SK-N-SH (cell line): ENCODE measurements around the gene THADA. TPM values are rescaled to one million over a fixed set of nuclear protein-coding genes. Genes with fewer than 3 reads are reported as not detected.
A peak's percentile ranks its signal among the peaks of the same experiment; 100 is the strongest.

ENCODE experiments used
- CTCF ChIA-PET: fragments of 300-600, 350-600 bp; formaldehyde crosslinking; extraction: SDS; loops from one replicate; lab custom pipeline; 2021; lab: Yijun Ruan, JAX
- POLR2A ChIA-PET: fragments of 350-600 bp; sonication (Branson Sonifier 250); formaldehyde crosslinking; extraction: SDS; loops from one replicate; lab custom pipeline; 2020; ENCODE audit warnings: antibody characterized with exemption, inconsistent platforms; lab: Yijun Ruan, JAX
- DNase-seq: peaks from one replicate; pipeline ENCODE4 v3.0.0; 2012
- H2AFZ ChIP-seq: fragments of 200-600 bp; sonication (generic); 2 replicates; pipeline ENCODE4 v1.8.1; 2016; ENCODE audit warnings: antibody characterized with exemption, mild to moderate bottlenecking, low read depth
- H3F3A ChIP-seq: fragments of 200-600 bp; sonication (generic); replicated peaks from 2 replicates; pipeline ENCODE3; 2016; ENCODE audit warnings: antibody characterized with exemption, mild to moderate bottlenecking; ENCODE audit not compliant: insufficient read depth
- H3K27ac ChIP-seq, 2 experiments: fragments of 200-500 bp in 1 of 2; fragments of 200-600 bp in 1 of 2; sonication (Bioruptor generic) in 1 of 2; sonication (generic), shearing (Covaris generic) in 1 of 2; 2 replicates each; pipeline versions ENCODE4 v1.5.1 to v1.6.1; 2014 to 2016; ENCODE audit warnings: low read depth in 2 of 2, inconsistent platforms in 1 of 2, low read length in 1 of 2, mild to moderate bottlenecking in 1 of 2, mixed read lengths in 1 of 2
- H3K27me3 ChIP-seq: fragments of 200-600 bp; sonication (generic), shearing (Covaris generic); 2 replicates; pipeline ENCODE4 v1.6.1; 2016; ENCODE audit warnings: mixed run types; ENCODE audit not compliant: insufficient read depth
- H3K36me3 ChIP-seq, 2 experiments: fragments of 200-500 bp in 1 of 2; fragments of 200-600 bp in 1 of 2; sonication (Bioruptor generic) in 1 of 2; sonication (generic) in 1 of 2; replicated peaks in 1 of 2; 2 replicates each; pipeline versions ENCODE3 to v1.5.1; 2014 to 2016; ENCODE audit warnings: low read length in 1 of 2, mild to moderate bottlenecking in 1 of 2; ENCODE audit not compliant: insufficient read depth in 2 of 2, control insufficient read depth in 1 of 2
- H3K4me1 ChIP-seq, 2 experiments: fragments of 200-500 bp in 1 of 2; fragments of 200-600 bp in 1 of 2; sonication (Bioruptor generic) in 1 of 2; sonication (generic), shearing (Covaris generic) in 1 of 2; 2 replicates each; pipeline versions ENCODE4 v1.5.1 to v1.6.1; 2014 to 2016; ENCODE audit warnings: low read depth in 1 of 2, low read length in 1 of 2, mixed run types in 1 of 2; ENCODE audit not compliant: insufficient read depth in 2 of 2, control insufficient read depth in 1 of 2
- H3K4me2 ChIP-seq: fragments of 200-600 bp; sonication (generic), shearing (Covaris generic); 2 replicates; pipeline ENCODE4 v1.6.1; 2017; ENCODE audit warnings: mixed run types
- H3K4me3 ChIP-seq, 2 experiments: fragments of 200-500 bp in 1 of 2; fragments of 200-600 bp in 1 of 2; sonication (Bioruptor generic) in 1 of 2; sonication (generic), shearing (Covaris generic) in 1 of 2; 2 replicates each; pipeline versions ENCODE4 v1.5.1 to v1.8.1; 2014 to 2016; ENCODE audit warnings: low read depth in 2 of 2, inconsistent platforms in 1 of 2, low read length in 1 of 2, mild to moderate bottlenecking in 1 of 2, mixed read lengths in 1 of 2, moderate library complexity in 1 of 2
- H3K79me2 ChIP-seq: fragments of 200-600 bp; sonication (generic); 2 replicates; pipeline ENCODE4 v1.8.1; 2017; ENCODE audit warnings: mild to moderate bottlenecking; ENCODE audit not compliant: insufficient read depth
- H3K9ac ChIP-seq: fragments of 200-600 bp; sonication (generic); 2 replicates; pipeline ENCODE4 v1.6.1; 2017; ENCODE audit warnings: mixed run types
- H3K9me2 ChIP-seq: fragments of 200-600 bp; sonication (generic); 2 replicates; pipeline ENCODE4 v1.6.1; 2017; ENCODE audit warnings: mixed run types
- H3K9me3 ChIP-seq: fragments of 200-600 bp; sonication (generic); 2 replicates; pipeline ENCODE4 v1.6.1; 2017; ENCODE audit warnings: mixed run types, mild to moderate bottlenecking, moderate library complexity
- H4K20me1 ChIP-seq: fragments of 200-600 bp; sonication (generic); 2 replicates; pipeline ENCODE4 v1.6.1; 2017; ENCODE audit warnings: mild to moderate bottlenecking, mixed run types; ENCODE audit not compliant: insufficient read depth
- CHD2 ChIP-seq: fragments of 150-350 bp; IDR thresholded peaks from 2 replicates; pipeline ENCODE4 v1.6.1; 2018; ENCODE audit warnings: low read length; ENCODE audit not compliant: partially characterized antibody
- EP300 ChIP-seq, 2 experiments: IDR thresholded peaks; 2 replicates each; pipeline versions ENCODE4 v1.4.0 to v1.6.1; 2012; ENCODE audit warnings: borderline replicate concordance in 1 of 2, low read depth in 1 of 2, low read length in 1 of 2
- FOSL2 ChIP-seq: IDR thresholded peaks from 2 replicates; pipeline ENCODE4 v1.4.0; 2012; ENCODE audit warnings: low read depth, mild to moderate bottlenecking, moderate library complexity, borderline replicate concordance
- FOXJ3 ChIP-seq: sonication (generic); formaldehyde crosslinking; IDR thresholded peaks from 2 replicates; pipeline ENCODE4 v1.5.1; 2020; ENCODE audit warnings: mild to moderate bottlenecking, missing genetic modification reagents
- IRF3 ChIP-seq: fragments of 150-350 bp; IDR thresholded peaks from 2 replicates; pipeline ENCODE4 v1.6.1; 2016; ENCODE audit warnings: mild to moderate bottlenecking, low read depth, low read length
- MAX ChIP-seq: IDR thresholded peaks from 2 replicates; pipeline ENCODE4 v1.4.0; 2012; ENCODE audit warnings: low read depth
- NRF1 ChIP-seq: IDR thresholded peaks from 2 replicates; pipeline ENCODE4 v1.6.1; 2012; ENCODE audit warnings: low read depth, mild to moderate bottlenecking, low read length
- POLR2AphosphoS5 ChIP-seq: IDR thresholded peaks from 2 replicates; pipeline ENCODE4 v1.6.1; 2012; ENCODE audit warnings: low read depth, low read length
- RCOR1 ChIP-seq: fragments of 150-350 bp; IDR thresholded peaks from 2 replicates; pipeline ENCODE4 v1.6.1; 2017; ENCODE audit warnings: antibody characterized with exemption, low read length
- RFX5 ChIP-seq: IDR thresholded peaks from 2 replicates; pipeline ENCODE4 v1.6.1; 2012; ENCODE audit warnings: mild to moderate bottlenecking, improper control_type of control experiment, low read length
- SMC3 ChIP-seq: IDR thresholded peaks from 2 replicates; pipeline ENCODE4 v1.6.1; 2012; ENCODE audit warnings: low read depth, low read length, improper control_type of control experiment
- TAF1 ChIP-seq: IDR thresholded peaks from 2 replicates; pipeline ENCODE4 v1.6.1; 2012; ENCODE audit warnings: low read depth, mild to moderate bottlenecking, low read length, moderate library complexity, borderline replicate concordance
- TEAD4 ChIP-seq: IDR thresholded peaks from 2 replicates; pipeline ENCODE4 v1.4.0; 2012; ENCODE audit warnings: mild to moderate bottlenecking, borderline replicate concordance; ENCODE audit not compliant: insufficient read depth
- YY1 ChIP-seq: IDR thresholded peaks from 2 replicates; pipeline ENCODE4 v1.4.0; 2012; ENCODE audit warnings: low read depth, mild to moderate bottlenecking
- WGBS: methylation state at CpG from one replicate; pipeline ENCODE4 v1.1.6; 2017; ENCODE audit warnings: low lambda C conversion rate; 5-methylcytosine and 5-hydroxymethylcytosine counted together
- polyA plus RNA-seq, 3 experiments: library from polyadenylated mRNA; depleted of rRNA; stranded (reverse); fragments of >200 nt; gene quantifications; 2 replicates each; pipeline ENCODE4 v1.2.3, GENCODE V29; 2012

The THADA gene
- polyA plus RNA-seq, 1 of the 3 experiments (the other 2 are of a cell fraction) = 25.6 TPM

GRCh38 chr2:43226955-43227829, 368.6 kb downstream of the THADA start (continued):
- TF ChIP-seq EP300 (IDR thresholded peaks at IDR 0.05; ENCODE audit: borderline replicate concordance in 1 of 2, low read depth in 1 of 2, low read length in 1 of 2) (peak in 1 of 2 experiments; percentile 16; a peak in 1 of 4 replicates), YY1 (no peak; the same call in 1 of the 2 replicates), IRF3 (no peak), CHD2 (peak; percentile 34), FOXJ3 (CRISPR knock-in tag) (peak; percentile 77), MAX (peak; percentile 97), TEAD4 (no peak)

GRCh38 chr2:43226558-43226954, 369.3 kb downstream of the THADA start, which contains the start of gene ZFP36L2:
Gene ZFP36L2, minus strand, starts transcription at chr2:43226606. Its CDS starts 291 bp downstream, at chr2:43226315.
- Histone ChIP-seq H3K27ac (peak within 1 kb of the TSS; percentile 94 to 95), H3K4me2 (peak within 1 kb of the TSS; percentile 83), H3K36me3 (peaks cover 21 to 44% of the 10 kb centered on the region in 2 experiments), H4K20me1 (peaks cover 34% of the 10 kb centered on the region), H2AFZ (peak within 1 kb of the TSS; percentile 51; the same call in 1 of the 2 replicates), H3K4me1 (peaks cover 19 to 53% of the 10 kb centered on the region in 2 experiments), H3F3A (peaks cover 43% of the 10 kb centered on the region), H3K79me2 (peaks cover 61% of the 10 kb centered on the region), H3K9me2 (no peaks in the 10 kb centered on the region), H3K27me3 (no peaks in the 10 kb centered on the region), H3K9ac (peak within 1 kb of the TSS; percentile 99), H3K9me3 (no peaks in the 10 kb centered on the region), H3K4me3 (peak within 1 kb of the TSS; percentile 95 to 97)
- POLR2A ChIA-PET = interaction anchor here (0.5 to 3.7 kb wide), 27 partner anchors 19 to 416 kb away, joined by 3 to 24 read pairs (median 4); partner anchors contain the start of gene THADA
- CTCF ChIA-PET = interaction anchor here (0.9 to 16.3 kb wide), 28 partner anchors 8 to 403 kb away, joined by 3 to 299 read pairs (median 7); no protein-coding TSS in a partner anchor
- WGBS = 0% methylated on average over 13 of the region's 58 CpGs
- 0 out of 2 replicates have a peak, but pooled peaks have one; percentile 9 for TF ChIP-seq FOSL2
- TF ChIP-seq RFX5 = peak; percentile 88
- TF ChIP-seq POLR2AphosphoS5 = peak; percentile 84
- peak; percentile 73 for TF ChIP-seq YY1
- peak; percentile 85 for TF ChIP-seq TAF1
- TF ChIP-seq RCOR1 = 0 out of 2 replicates have a peak, but pooled peaks have one; percentile 4
- no peak; the same call in 1 of the 2 replicates for TF ChIP-seq MAX
- TF ChIP-seq NRF1 = no peak
- TF ChIP-seq EP300 (IDR thresholded peaks at IDR 0.05; ENCODE audit: borderline replicate concordance in 1 of 2, low read depth in 1 of 2, low read length in 1 of 2) = 0 out of 4 replicates have a peak, but pooled peaks of 1 of the 2 experiments have one; percentile 3
- TF ChIP-seq SMC3 = no peak; the same call in 1 of the 2 replicates
- peak; percentile 99 for DNase-seq
